HPDE6-E6E7 (cell line): ENCODE data around the gene PCDH10.
"Not testable (repeated sequence)": the region's sequence is repeated elsewhere in the genome, so short reads cannot be mapped to it uniquely, and the experiment has no call there.

Source experiments
- DNase-seq: peaks from one replicate; pipeline ENCODE4 v3.0.0; 2011; ENCODE audit warnings: missing footprints; ENCODE audit errors: extremely low spot score

The PCDH10 gene

GRCh38 chr4:133240451-133240850, 91.4 kb downstream of the PCDH10 start:
- DNase-seq: not testable (repeated sequence)
